Transverse colon (tissue), 4 donors: ENCODE data around the gene LMAN1L. TPM values are rescaled to one million over a fixed set of nuclear protein-coding genes. Genes with fewer than 3 reads are reported as not detected.
A peak's percentile ranks its signal among the peaks of the same experiment; 100 is the strongest.

ENCODE experiments used
- DNase-seq: peaks from one replicate; pipeline ENCODE4 v3.0.0-alpha.2; 2019
- H3K27ac ChIP-seq, 4 donors: fragments of 200-600 bp; sonication (generic); 2 replicates each; pipeline ENCODE4 v1.5.1; 2016 to 2018; ENCODE audit warnings: inconsistent platforms in 4 of 4
- H3K27me3 ChIP-seq: fragments of 200-600 bp; sonication (generic); 2 replicates; pipeline ENCODE4 v1.5.1; 2017; ENCODE audit warnings: inconsistent platforms
- H3K36me3 ChIP-seq, 4 donors: fragments of 200-600 bp; sonication (generic); 2 replicates each; pipeline ENCODE4 v1.5.1; 2017 to 2019; ENCODE audit warnings: inconsistent platforms in 4 of 4
- H3K4me1 ChIP-seq, 4 donors: fragments of 200-600 bp; sonication (generic); 2 replicates each; pipeline ENCODE4 v1.5.1; 2017 to 2020; ENCODE audit warnings: inconsistent platforms in 4 of 4
- H3K4me3 ChIP-seq, 4 donors: fragments of 200-600 bp; sonication (generic); 1 replicate in 1 of 4; 2 replicates in 3 of 4; pipeline versions ENCODE4 v1.5.1 to v1.6.1; 2017 to 2019; ENCODE audit warnings: inconsistent platforms in 4 of 4
- H3K9me3 ChIP-seq, 2 donors: fragments of 200-600 bp; sonication (generic); 2 replicates each; pipeline ENCODE4 v1.5.1; 2017 to 2019; ENCODE audit warnings: inconsistent platforms in 2 of 2
- CTCF ChIP-seq, 5 experiments: fragments of 200-600 bp in 3 of 5; fragments of 450-650 bp in 2 of 5; sonication (generic) in 3 of 5; IDR thresholded peaks; 1 replicate in 2 of 5; 2 replicates in 3 of 5; pipeline ENCODE4 v1.5.1; 2016 to 2017; ENCODE audit warnings: antibody characterized with exemption in 5 of 5, inconsistent platforms in 3 of 5, mild to moderate bottlenecking in 2 of 5, moderate library complexity in 1 of 5
- EP300 ChIP-seq: sonication (generic); formaldehyde crosslinking; IDR thresholded peaks from one replicate; pipeline ENCODE4 v1.6.1; 2017; ENCODE audit warnings: antibody characterized with exemption, low read depth
- POLR2A ChIP-seq: fragments of 450-650 bp; IDR thresholded peaks from one replicate; pipeline ENCODE4 v1.6.1; 2016; ENCODE audit warnings: antibody characterized with exemption, mild to moderate bottlenecking, moderate library complexity
- POLR2AphosphoS5 ChIP-seq, 3 donors: sonication (generic); formaldehyde crosslinking; IDR thresholded peaks; one replicate each; pipeline ENCODE4 v1.6.1; 2016; ENCODE audit warnings: antibody characterized with exemption in 3 of 3
- WGBS, 2 donors: methylation state at CpG; one replicate each; pipeline ENCODE4 v1.1.5; 2018; ENCODE audit warnings: low coverage in 1 of 2; 5-methylcytosine and 5-hydroxymethylcytosine counted together
- in situ Hi-C, 4 donors: fragments of 200-750 bp; cut with MboI; loops; one replicate each; pipeline versions ENCODE4 v1.15.0 to v1.15.1; 2017; ENCODE audit warnings: low sequenced_read_pairs in 3 of 4, low pct_ligation_motif_present in 1 of 4, low pct_unique_long_range_greater_than_20kb in 1 of 4
- intact Hi-C: fragments of 100-400 bp; cut with DNase I; formaldehyde crosslinking; loops from one replicate; pipeline ENCODE4 v1.15.1; 2023; ENCODE audit warnings: low total_unique reads
- total RNA-seq, 4 donors: library from RNA; depleted of rRNA; stranded (reverse); fragments of >200 nt; gene quantifications; one replicate each; pipeline ENCODE4 v1.1.0, GENCODE V29; 2016

LMAN1L gene
- total RNA-seq, 4 donors from 2014 or later, result 20.2 TPM; not detected in 3

DNA sequence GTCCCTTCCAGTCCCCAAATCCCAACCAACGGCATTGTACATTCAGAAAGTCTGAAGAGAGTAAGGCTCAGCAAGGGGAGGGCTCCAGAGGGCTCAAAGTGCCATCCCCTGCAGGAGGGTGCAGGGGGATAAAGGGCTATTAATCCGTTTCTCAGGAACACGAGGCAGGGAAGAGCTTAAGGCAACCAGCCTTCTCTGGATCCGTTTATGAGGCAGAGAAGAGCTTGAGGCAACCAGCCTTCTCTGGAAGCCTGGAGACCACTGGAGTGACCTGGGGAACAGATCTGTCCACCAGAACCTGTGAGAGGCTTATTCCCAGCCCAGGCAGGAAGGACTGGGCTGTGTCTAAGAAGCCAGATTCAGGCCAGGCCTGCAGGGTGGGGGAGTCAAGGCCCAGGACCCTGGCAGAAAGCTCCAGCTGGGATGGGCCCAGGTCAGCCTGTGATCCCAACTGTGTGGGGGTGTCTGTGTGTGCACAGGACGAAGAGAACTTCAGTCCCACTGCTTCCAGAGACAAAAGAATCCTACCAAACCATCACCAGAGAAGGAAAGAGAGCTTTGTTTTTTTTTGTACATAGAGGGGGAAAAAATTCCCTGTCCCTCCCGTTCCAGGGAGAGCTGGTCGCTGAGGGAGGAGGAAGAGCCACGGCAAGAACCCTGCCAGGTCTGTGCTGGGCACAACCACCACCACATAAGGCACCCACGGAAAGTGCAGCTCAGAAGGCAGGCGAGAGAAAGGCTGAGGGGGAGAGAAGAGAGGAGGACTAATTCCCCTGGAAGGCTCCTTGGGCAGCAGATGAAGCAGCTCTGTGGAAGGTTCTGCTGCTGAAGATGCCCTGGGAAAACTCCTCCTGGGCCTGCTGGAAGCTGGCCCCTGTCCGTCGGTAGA lies 31.9 kb downstream of the LMAN1L start:
- in situ Hi-C loops, result no loop called here
- Histone ChIP-seq H3K27ac (peak overlapping the region; percentile 7 to 95 (median 90)), H3K4me3 (no peak overlapping the region), H3K9me3 (no peaks in the 10 kb centered on the region), H3K36me3 (peaks cover 0 to 23% (median 9%) of the 10 kb centered on the region in 4 donors), H3K4me1 (peaks cover 19 to 30% (median 25%) of the 10 kb centered on the region in 4 donors), H3K27me3 (no peaks in the 10 kb centered on the region)
- TF ChIP-seq POLR2AphosphoS5 (IDR thresholded peaks at IDR 0.05), result no peak
- no peak for TF ChIP-seq POLR2A
- no peak for TF ChIP-seq EP300
- no peak for TF ChIP-seq CTCF (IDR thresholded peaks at IDR 0.05)
- intact Hi-C loops, result loop anchor here (5.0 to 10.0 kb wide), 2 partner anchors 62 to 110 kb away; partner anchors contain the start of genes CSK and RPP25
- WGBS, 2 donors, result 76% methylated on average over 12 of the region's 12 CpGs; no CpG with 5 or more reads in 1 of the 2 donors
- no peak for DNase-seq

- Histone ChIP-seq H3K4me3 (no peak overlapping the region), H3K27me3 (no peaks in the 10 kb centered on the region), H3K4me1 (peaks cover 19 to 30% (median 25%) of the 10 kb centered on the region in 4 donors), H3K27ac (peak overlapping the region in 1 of 4 donors; percentile 87), H3K9me3 (no peaks in the 10 kb centered on the region), H3K36me3 (peaks cover 0 to 28% (median 12%) of the 10 kb centered on the region in 4 donors)
- 63% methylated on average over 5 of the region's 5 CpGs; no CpG with 5 or more reads in 1 of the 2 donors for WGBS, 2 donors
- no peak for DNase-seq
- in situ Hi-C loops (no loop called here), intact Hi-C loops (loop anchor here (10.0 kb wide), 1 partner anchor 110 kb away; the partner anchor contains the start of gene RPP25)
- no peak for TF ChIP-seq POLR2A
These were observed 32.6 kb downstream of the LMAN1L start for GRCh38 chr15:74845208-74845568.

- Histone ChIP-seq H3K9me3 (no peaks in the 10 kb centered on the region), H3K4me1 (peaks cover 19 to 31% (median 26%) of the 10 kb centered on the region in 4 donors), H3K27ac (peak overlapping the region in 1 of 4 donors; percentile 87), H3K36me3 (peaks cover 0 to 30% (median 14%) of the 10 kb centered on the region in 4 donors), H3K27me3 (no peaks in the 10 kb centered on the region), H3K4me3 (no peak overlapping the region)
- intact Hi-C loops, result loop anchor here (10.0 kb wide), 1 partner anchor 109 kb away; the partner anchor contains the start of gene RPP25
- in situ Hi-C loops, result no loop called here
- 74% methylated on average over 4 of the region's 4 CpGs; no CpG with 5 or more reads in 1 of the 2 donors for WGBS, 2 donors
- DNase-seq, result no peak
- TF ChIP-seq CTCF (IDR thresholded peaks at IDR 0.05), result no peak
- no peak for TF ChIP-seq POLR2AphosphoS5 (IDR thresholded peaks at IDR 0.05)
- TF ChIP-seq POLR2A, result no peak
- no peak for TF ChIP-seq EP300
These were observed 32.9 kb downstream of the LMAN1L start for GRCh38 chr15:74845581-74845980.

- TF ChIP-seq POLR2A (no peak), POLR2AphosphoS5 (IDR thresholded peaks at IDR 0.05) (no peak), EP300 (no peak), CTCF (IDR thresholded peaks at IDR 0.05) (no peak)
- H3K27ac ChIP-seq, result no peak overlapping the region
- DNase-seq, result no peak
- in situ Hi-C loops (no loop called here), intact Hi-C loops (loop anchor here (10.0 kb wide), 1 partner anchor 107 kb away; the partner anchor contains the start of gene RPP25)
- no peaks in the 10 kb centered on the region for H3K27me3 ChIP-seq
- WGBS, 2 donors, result 80% methylated on average over 3 of the region's 3 CpGs; no CpG with 5 or more reads in 1 of the 2 donors
- H3K4me3 ChIP-seq, result no peak overlapping the region
- peaks cover 0 to 46% (median 23%) of the 10 kb centered on the region in 4 donors for H3K36me3 ChIP-seq
- no peaks in the 10 kb centered on the region for H3K9me3 ChIP-seq
- H3K4me1 ChIP-seq, result peaks cover 6 to 20% (median 14%) of the 10 kb centered on the region in 4 donors
These were observed 34.8 kb downstream of the LMAN1L start for GRCh38 chr15:74847432-74847831.
